TTC549 (cell line): ENCODE results near the gene TRMT10C.
A peak's percentile ranks its signal among the peaks of the same experiment; 100 is the strongest.
"Not testable (repeated sequence)": the region's sequence is repeated elsewhere in the genome, so short reads cannot be mapped to it uniquely, and the experiment has no call there.

ENCODE experiments used
- FAIRE-seq: peaks from 2 replicates; lab custom pipeline; 2012; peaks lifted over from hg19 to GRCh38; lab: Jason Lieb, UNC

TRMT10C gene

DNA sequence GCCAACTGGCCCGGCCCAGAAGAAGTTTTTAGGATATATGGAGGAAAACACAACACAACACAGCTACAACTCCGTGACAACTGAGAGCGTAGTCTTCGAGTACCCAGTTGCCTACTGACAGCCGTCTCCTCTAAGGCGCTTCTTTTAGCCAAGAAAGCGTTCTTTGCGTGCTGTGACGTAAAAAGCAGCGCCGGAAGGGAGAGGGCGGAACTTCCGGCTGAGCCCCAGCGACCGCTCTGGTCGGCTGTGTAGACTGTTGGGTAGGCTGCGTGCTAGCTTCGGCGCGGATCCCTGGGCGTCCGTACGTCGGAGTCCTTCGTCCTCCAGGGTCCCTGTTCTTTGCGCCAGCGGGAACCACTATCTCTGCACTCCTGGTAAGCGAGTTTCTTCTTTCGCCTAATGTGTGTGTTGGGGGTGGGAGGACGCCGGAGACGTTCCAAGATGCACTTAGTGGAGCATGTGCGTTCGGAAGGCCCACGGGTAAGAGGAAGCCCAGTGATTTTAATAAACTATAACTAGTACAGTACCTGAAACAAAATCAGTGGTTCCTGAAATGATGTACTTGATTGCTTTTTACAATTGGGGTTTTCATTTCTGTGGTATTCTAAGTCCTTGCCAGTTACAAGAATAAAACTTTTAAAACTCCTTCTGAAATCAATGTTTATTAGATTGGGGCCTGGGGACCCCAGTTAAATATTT lies at the start of gene TRMT10C:
TSS of gene TRMT10C (plus strand) at position 239 of the 699 bp plus-strand sequence. CDS start 2,914 bp downstream, outside the sequence.
- FAIRE-seq: peak; percentile 3

GRCh38 chr3:101512396-101512645 lies 49.3 kb upstream of the TRMT10C start:
- no peak for FAIRE-seq

DNA sequence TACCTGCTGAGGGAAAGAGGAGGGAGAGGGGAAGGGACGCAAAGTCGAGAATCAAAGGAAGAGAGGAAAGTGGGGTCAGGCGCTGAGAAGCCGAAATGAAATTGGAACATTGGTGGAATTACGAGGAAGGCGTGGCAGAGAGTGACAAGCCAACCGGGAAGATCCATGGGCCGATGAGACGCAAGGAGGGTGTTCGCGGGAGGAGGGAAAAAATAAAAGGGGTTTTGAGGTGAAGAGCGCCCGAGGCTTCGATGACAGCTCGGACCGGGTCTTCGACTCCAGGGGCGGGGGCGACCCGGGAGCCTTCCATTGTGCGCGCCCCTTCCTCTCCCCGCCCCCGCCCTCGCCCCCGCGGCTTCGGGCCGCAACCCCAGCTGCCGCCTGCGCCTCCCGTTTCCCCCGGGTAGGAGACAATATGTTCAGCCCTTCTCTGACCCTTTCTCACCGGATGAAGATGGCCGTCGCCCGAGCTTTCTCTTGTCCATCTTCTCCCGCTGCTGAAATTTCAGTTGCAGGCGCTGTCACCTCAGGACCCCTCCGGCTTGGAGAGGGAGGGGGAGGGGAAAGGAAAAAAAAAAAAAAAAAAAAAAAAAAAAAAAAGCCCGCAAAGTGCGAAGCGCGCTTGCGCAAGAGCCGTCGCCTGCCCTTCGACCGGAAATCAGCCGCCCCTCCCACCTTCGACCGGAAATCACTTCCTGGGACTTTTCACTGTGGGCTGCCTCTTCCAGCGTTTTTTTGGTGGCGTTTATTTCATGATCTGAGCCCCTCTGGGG lies 48.8 kb upstream of the TRMT10C start, which contains the start of gene SENP7:
TSS of gene SENP7 (minus strand) at position 567 of the 773 bp plus-strand sequence. CDS start at position 485, 82 bp downstream.
- peak; percentile 50 for FAIRE-seq

GRCh38 chr3:101513419-101513986 lies 48.2 kb upstream of the TRMT10C start:
- no peak for FAIRE-seq

- FAIRE-seq: no peak
Observed at GRCh38 chr3:101518421-101518871, 43.2 kb upstream of the TRMT10C start.

GRCh38 chr3:101519685-101520365 lies 41.8 kb upstream of the TRMT10C start:
- FAIRE-seq: no peak

DNA sequence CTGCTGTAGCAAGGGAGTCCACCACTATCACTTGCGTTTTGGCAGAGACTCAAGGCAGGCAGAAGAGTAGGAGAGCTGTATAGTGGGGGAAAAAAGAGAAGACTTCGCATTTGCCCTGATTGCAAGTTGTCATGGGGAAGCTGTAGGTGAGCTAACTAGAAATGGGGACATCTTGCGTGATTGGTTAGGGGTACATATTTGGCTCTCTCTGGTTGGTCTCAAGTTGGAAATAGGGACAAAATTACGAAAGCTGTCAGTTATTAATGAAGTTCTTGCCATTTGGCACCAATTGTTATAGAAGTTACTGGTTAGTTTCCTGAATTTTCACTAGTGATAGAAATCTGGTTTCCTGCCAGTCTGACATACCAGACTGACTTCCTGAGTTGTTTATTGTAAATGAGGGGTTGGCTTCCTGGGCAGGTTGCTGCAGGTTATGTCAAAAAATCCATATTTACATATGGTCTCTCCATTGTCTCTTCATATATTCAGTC lies 40.4 kb upstream of the TRMT10C start:
- no peak for FAIRE-seq

GRCh38 chr3:101527441-101527840 lies 34.2 kb upstream of the TRMT10C start:
- FAIRE-seq: no peak

DNA sequence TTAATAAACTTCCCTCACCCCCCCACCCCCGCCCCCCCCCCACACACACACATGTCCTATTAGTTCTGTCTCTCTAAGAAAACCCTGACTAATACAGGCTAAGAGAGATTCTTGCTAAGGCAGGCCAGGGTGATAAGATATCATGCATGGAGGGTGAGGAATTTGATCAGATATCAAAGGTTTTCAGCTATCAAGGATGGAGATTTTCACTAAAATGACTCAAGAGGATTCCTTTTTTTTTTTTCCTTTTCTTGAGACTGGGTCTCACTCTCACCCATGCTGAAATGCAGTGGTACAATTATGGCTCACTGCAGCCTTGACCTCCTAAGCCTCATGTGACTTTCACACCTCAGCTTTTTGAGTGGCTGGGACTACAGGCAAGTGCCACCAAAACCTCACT lies 33.8 kb upstream of the TRMT10C start:
- FAIRE-seq: no peak

GRCh38 chr3:101529816-101530685 lies 31.6 kb upstream of the TRMT10C start:
- FAIRE-seq: no peak

DNA sequence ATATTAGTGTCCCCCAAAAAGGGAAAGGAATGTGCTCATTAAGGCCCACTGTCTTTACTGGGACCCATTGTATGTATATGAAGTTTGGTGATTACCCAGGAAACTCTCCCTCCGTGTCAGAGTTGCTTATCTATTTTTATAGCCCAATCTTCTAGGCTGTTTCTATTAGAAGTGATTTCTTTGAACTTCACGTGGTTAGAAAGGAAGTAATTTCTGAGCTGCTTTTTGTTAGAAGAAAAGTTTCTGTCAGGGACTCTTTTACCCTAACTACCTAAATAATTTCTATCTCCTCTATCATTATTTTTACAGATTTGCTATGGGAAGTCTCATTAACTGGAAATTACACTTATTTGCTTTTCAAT lies 31.0 kb upstream of the TRMT10C start:
- FAIRE-seq: no peak

GRCh38 chr3:101531473-101532086 lies 30.1 kb upstream of the TRMT10C start:
- no peak for FAIRE-seq

DNA sequence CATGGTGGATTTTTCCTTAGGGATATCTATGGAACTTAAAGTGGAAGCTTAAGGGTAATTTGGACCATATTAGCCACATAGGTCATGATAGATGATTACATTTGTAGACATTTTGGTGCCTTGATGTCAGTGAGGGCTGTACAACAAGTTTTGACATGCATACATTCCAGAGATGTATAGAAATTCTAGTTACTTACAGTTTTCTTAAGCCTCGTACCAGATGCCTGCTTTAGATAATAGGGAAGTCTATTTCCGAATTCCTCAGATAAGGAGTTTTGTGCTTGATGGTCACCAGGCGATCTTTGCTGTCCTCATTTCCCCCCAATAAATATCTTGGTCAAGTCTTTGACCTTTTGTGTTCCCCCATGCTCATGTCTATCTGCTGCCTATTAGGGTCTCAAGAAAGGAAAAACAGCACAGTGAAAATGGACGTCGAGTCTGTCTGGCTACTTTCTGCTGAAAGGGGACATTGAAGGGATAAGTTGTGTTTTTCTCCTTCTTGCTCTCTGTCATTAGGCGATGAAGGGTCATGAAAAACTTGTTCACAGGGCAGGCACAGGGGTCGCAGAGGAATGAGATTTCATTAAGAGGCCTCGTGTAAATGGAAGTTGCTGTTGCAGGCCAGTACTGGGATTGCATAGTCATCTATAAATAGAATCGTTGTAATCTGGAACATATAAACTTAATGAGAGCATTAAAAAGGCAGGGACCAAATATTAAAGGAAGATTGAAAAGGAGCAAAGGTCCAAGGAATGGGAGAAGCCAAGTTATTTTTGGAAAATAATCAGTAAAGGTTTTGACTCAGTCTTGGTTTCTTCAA lies 28.7 kb upstream of the TRMT10C start:
- FAIRE-seq: no peak

GRCh38 chr3:101533603-101533968 lies 28.1 kb upstream of the TRMT10C start:
- no peak for FAIRE-seq

- FAIRE-seq: no peak
Observed at GRCh38 chr3:101535221-101535620, 26.4 kb upstream of the TRMT10C start.

DNA sequence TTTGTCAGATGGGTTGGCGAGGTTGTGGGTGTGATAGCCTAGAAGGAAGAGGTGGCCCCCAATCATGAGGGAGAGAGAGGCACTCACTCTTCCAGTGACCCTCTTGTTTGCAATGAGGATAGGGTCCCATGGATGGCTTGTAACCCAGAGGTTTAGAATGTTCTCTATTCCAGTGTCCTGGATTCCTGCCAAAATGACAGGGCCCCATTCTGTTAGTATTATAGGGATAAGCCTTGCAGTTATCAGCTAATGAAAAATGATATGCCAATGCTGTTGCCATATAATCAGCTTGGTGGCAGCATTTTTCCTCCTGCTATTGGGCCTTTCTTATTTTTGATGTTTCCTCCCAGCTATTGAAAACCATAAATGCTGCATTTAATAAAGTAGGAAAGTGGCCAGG lies 25.4 kb upstream of the TRMT10C start:
- FAIRE-seq: no peak

GRCh38 chr3:101536955-101537354 lies 24.7 kb upstream of the TRMT10C start:
- FAIRE-seq: not testable (repeated sequence)

- no peak for FAIRE-seq
Observed at GRCh38 chr3:101542957-101543356, 18.7 kb upstream of the TRMT10C start.

- FAIRE-seq: no peak
Observed at GRCh38 chr3:101544161-101544850, 17.4 kb upstream of the TRMT10C start.
